Limb (tissue), 2 donors: ENCODE measurements around the gene CDNF.
A peak's percentile ranks its signal among the peaks of the same experiment; 100 is the strongest.
"Not testable (repeated sequence)": the region's sequence is repeated elsewhere in the genome, so short reads cannot be mapped to it uniquely, and the experiment has no call there.

Experiments used
- DNase-seq, 2 donors: peaks; one replicate each; pipeline ENCODE4 v3.0.0-alpha.2; 2016; ENCODE audit errors: extremely low spot score in 2 of 2

Gene CDNF

DNA sequence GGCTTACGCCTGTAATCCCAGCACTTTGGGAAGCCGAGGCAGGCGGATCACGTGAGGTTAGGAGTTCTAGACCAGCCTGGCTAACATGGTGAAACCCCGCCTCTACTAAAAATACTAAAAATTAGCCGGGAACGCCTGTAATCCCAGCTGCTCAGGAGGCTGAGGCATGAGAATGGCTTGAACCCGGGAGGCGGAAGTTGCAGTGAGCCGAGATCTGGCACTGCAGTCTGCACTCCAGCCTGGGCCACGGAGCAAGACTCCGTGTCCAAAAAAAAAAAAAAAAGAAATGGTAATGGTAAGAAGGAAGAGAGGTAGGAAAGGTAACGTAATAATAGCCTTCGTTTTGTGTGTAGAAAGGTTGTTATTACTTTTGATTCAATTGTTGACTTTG lies 1.5 kb upstream of the CDNF start:
- DNase-seq = no peak

DNA sequence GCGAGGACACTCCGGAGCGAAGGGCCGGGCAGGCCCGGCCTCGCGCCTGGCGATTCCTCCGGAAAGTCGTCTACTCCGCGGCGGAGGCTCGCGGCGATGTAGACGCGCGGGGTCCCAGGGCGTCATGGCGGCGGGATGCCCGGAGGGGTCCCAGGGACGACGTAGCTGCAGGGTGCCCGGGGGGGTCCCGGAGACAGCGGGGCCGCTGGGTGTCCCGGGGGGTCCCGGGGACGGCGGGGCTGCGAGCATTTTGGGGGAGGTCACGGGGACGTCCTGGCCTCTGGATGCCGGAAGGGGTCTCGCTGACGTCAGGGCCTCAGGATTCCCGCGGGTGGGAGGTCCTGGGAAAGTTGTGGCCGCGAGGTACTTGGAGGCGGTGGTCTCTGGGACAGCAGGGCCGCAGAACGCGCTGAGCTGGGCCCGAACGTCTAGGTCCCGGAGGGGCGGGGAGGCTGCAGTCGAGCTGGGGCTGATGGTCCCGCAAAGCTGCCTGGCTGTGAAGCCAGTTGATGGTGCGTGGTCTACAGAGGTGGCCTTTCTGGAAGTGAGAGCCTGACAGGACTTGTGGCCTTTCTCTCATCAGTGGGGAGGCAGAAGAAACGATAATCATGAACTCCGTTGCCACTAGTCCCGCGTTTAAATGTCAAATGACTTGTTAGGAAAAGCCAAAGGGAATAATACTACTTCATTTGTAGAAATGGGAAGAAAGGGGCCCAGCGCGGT lies 906 bp upstream of the CDNF start:
- DNase-seq = peak; percentile 25 to 82

DNA sequence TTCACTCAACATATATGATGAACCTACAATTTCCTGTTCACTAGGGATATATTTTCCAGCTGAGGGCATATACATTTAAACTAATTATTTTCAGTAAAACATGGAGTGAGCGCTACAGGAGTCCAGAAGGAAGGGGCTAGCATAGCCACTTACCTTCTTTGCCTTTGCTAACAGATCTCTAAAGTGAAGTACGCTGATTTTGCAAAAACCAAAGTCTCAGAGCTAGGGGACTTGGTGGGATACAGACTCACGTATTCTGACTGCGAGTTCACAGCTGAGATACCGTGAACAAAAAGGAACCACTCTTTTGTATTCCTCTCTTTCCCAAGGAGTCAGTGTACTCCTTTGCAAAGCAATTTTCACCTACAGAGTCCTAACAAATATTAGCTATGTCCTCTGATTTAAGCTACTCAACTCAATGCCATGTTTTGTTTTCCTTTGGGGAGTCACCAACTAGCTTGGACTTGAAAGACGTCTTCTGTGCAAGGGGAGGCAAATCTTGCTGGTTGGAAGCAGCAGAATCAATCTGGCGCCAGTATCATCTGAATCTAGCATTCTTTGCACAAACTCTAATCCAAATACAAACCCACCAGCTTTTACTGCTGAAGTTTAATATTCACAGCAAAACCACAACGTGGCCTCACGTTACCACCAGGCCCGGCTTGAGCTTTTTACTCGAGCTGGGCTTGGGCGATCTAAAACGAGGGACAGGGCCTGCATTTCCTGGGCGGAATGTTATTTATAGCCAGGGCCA lies 657 bp downstream of the CDNF start:
- peak in 1 of 2 donors; percentile 14 for DNase-seq

DNA sequence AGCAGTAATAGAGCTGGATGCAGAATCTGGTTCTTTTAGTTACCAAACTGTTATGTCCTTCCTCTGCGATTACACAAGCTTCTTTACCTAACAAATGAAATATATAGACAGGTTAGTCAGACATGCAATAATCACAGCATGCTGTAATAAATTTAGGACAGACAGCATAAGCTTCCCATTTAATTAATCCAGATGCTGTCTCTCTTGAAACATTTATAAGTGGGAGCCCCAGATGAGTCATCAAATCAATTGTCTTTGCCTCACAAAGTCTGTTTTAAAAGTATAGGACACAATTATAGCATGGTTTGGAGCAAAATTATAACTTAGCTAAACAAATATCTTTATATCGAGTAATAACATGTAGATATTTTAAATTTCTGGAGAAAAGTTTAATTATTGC lies 1.6 kb downstream of the CDNF start:
- no peak for DNase-seq

DNA sequence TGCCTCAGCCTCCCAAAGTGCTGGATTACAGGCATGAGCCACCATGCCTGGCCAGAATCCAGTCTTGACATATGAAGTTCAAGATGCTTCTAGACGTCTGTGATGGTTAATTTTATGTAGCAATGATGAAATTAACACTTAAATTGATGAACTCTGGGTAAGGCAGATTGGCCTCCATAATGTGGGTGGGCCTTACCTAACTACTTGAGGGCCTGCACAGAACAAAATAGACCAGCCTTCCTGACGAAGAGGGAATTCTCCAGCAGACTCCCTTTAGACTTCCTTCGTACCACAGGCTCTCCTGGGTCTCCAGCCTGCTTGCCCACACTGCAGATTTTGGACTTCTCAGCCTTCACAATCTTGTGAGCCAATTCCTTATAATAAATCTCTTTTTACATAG lies 4.7 kb downstream of the CDNF start:
- DNase-seq = no peak

DNA sequence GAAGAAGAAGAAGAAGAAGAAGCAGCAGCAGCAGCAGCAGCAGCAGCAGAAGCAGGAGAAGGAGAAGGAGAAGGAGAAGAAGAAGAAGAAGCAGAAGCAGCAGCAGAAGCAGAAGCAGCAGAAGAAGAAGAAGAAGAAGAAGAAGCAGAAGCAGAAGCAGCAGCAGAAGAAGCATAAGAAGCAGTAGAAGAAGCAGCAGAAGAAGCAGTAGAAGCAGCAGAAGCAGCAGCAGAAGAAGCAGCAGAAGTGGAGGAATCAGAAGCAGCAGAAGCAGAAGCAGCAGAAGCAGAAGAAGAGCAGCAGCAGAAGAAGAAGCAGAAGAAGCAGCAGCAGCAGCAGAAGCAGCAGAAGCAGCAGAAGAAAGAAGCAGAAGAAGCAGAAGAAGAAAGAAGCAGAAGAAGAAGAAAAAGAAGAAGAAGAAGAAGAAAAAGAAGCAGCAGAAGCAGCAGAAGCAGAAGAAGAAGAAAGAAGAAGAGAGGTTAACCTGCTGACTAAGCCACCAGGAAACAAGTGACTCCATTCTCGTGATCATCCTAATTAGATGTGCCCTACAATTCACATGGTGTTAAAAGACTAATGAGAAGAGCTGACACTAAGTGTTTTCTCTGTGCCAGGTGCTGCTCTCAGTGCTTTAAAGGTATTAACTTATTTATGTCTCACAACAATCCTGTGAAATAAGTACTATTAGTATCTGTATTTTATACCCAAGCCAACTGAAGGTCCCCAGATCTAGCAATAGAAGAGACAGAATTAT lies 11.6 kb downstream of the CDNF start:
- no peak for DNase-seq

DNA sequence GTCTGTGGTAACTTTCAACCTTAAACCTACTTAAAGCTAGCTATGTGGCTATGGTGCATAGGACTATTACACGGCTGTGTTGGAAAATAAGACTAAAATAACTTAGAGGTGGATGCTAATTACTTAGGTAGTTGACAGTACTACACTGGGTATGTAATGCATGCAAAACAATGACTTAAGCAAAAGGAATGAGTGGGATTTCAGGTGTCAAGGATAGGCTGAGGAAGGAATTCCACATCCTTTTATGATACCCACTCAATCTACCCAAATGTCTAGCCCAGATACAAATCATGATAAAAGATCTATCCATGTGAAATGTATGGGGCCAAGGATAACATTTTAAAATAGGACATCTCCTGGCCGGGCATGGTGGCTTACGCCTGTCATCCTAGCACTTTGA lies 13.9 kb downstream of the CDNF start:
- DNase-seq = no peak

DNA sequence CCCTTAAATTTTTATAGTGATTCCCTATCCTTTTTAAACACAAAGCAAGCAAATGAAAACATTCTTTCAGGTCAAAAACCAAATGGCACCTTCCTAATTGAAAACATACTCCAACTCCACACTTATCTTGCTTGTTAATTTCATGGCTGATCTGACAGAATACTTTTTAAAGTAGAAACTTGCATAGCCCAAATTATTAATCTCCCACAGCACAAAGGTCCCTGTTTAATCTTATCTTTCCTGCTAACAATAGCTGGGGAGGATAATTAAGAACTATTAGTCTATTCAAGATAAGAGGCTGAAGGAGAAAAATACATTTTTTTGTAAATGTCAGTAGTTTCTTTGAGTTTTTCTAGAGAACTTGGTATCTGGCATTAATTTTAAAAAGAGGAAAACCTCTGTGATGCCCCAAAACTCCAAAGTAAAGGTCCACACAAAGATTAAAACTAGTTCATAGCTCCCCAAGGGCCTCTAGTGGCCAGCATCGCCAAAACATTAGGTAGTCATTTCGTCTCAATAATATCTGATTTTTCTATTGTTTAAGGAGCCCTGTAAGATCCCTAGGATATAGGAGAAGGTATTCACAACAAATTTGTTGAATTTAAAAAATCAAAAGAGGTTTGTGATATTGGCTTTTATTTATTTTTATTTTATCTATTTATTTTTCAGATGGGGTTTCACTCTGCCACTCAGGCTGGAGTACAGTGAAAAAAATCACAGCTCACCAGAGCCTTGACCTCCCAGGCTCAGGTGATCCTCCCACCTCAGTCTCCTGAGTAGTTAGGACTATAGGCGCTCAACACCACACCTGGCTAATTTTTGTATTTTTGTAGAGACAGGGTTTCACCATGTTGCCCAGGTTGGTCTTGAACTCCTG lies 14.7 kb downstream of the CDNF start:
- DNase-seq = peak; percentile 32

DNA sequence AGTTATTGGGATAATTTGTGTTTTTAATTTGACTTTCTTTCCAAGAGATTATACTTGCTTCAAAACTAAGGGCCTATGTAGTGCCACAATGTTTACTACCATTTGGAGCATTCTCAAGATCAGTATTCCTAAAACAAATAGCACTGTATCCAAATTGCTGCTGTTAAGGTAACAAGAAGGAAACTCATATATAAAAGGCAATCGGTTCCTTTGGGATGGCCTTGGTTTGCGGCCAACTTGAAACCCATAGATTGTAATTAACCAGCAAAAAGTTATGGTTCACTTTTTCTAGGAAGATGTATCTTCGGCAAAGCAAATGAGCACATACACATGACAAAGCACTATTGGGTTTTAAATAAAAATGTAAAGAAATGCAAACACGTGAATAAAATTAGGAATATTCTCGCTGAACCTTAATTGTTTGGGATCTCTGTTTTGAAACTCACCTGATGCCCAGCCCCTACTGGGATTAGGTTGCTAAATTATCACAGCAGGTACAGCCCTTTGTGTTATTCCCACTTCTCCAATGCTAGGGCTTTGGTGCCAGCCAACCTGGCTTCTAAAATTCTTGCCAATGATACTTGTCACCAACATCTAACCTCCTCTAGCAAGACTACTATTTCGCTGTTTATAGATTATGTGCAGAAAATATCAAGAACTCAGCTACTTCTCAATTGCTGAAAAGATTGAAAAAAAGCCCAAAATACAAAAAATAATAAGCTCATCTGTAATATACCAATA lies 16.0 kb downstream of the CDNF start:
- DNase-seq = no peak

DNA sequence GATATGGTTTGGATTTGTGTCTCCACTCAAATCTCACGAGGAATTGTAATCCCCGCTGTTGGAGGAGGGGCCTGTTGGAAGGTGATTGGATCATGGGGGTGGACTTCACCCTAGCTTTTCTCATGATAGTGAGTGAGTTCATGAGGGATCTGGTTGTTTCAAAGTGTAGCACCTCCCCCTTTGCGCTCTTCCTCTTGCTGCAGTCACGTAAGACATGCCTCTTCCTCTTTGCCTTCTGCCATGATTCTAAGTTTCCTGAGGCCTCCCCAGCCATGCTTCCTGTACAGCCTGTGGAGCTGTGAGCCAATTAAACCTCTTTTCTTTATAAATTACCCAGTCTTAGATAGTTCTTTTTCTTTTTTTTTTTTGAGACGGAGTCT lies 17.1 kb downstream of the CDNF start:
- DNase-seq = no peak

DNA sequence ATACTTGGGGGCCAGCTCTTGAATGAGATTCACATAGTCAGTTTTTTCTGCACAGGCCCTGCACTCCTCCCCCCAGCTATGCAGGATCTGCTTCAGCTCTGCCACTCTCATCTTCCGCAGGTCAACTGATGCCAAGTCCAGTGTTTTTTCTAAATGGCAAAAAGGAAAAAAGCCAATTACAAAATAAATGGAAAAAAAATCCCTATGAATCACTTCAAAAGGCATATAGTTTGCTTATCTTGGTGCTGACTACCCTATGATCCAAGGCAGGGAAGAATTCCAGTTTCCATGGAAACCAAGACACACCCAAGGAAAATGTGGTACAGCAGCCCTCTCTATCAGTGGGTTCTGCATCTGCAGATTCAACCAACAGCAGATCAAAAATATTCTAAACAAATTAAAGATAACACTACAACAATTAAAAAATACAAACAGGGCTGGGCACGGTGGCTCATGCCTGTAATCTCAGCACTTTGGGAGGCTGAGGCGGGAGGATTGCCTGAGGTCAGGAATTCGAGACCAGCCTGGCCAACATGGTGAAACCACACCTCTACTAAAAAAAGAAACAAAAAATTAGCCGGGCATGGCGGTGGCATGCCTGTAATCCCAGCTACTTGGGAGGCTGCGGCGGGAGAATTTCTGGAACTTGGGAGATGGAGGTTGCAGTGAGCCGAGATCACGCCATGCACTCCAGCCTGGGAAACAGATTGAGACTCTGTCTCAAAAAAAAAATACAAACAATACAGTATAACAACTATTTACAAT lies 17.6 kb downstream of the CDNF start:
- no peak for DNase-seq

DNA sequence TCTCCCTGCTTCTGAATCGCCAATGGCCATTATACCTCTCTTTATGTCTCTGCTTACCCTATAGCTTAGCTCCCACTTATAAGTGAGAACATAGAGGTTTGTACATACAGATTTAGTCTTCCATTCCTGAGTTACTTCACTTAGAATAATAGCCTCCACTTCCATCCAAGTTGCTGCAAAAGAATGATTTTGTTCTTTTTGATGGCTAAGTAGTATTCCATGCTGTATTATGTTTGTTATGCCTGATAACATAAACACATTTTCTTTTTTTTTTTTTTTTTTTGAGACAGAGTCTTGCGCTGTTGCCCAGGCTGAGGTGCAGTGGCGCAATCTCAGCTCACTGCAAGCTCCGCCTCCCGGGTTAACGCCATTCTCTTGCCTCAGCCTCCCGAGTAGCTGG lies 21.1 kb downstream of the CDNF start:
- not testable (repeated sequence) for DNase-seq

DNA sequence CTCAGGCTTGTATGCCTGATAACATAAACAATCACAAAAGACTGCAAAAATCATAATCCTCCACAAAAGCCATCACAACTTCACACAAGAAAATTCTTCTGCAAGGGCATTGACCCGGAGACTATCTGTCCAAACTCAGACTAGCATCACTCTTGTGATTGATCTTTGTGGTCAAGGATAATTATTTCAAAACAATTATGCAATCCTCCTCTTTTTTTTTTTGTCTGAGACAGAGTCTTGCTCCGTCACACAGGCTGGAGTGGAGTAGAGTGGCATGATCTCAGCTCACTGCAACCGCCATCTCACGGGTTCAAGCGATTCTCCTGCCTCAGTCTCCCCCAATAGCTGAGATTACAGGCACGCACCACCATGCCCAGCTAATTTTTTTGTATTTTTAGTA lies 22.2 kb downstream of the CDNF start:
- DNase-seq = no peak

DNA sequence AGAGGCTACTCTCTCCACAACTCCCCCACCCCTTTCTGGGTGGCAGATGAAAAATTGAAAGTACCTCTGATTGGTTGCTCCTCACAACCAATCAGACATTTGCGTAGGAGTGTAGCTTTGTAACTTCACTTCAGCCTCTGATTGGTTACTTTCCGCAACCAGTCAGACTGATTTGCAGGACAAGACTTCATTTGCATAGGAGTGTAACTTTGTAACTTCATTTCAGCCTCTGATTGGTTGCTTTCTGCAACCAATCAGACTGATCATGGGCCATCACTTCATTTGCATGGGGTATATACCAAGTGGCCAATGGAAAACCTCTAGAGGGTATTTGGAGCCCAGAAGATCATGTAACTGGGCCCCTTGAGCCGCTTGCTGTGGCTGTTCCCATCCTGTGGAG lies 25.6 kb downstream of the CDNF start:
- no peak for DNase-seq

DNA sequence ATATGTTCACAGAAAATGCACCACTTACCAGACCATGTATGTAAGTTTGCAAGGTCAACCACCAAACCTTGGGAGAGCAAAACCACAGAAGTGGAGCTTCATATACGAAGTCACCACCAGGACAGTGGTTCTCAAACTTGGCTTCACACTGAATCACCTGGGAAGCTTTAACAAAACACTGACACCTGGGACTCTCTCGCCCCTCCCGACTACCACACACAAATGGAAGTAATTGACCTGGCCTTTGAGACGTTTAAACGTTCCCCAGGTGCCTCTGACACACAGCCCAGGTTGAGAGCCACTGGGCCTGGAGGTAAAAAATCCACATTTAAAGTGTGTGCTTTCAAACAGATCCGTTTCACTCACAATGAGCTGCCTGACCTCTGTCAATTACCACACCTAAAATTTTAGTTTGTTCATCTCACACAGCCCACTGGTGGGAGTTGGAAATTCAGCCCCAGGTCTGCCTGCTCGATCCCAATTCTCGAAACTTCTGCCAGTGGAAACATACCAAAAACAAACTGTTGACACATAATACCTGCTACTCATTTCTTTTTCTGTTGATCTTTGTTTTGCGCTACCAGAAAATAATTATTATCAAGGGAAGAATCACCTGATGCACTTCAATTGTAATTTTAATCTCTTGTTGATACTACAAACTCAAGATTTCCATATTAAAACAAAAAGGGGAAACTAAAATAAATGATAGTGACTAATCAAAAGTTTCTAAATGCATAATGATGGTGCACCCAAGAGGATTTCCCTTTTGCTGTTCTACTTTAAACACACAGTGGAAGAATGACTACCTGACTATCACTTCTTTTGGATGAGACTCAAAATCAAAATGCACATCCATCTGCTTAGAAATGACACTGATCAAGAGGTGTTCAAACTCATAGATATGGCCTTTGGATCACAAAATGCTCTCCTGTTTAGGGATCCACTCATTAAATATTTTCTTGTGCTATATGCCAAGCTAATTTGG lies 26.6 kb downstream of the CDNF start:
- DNase-seq = no peak

DNA sequence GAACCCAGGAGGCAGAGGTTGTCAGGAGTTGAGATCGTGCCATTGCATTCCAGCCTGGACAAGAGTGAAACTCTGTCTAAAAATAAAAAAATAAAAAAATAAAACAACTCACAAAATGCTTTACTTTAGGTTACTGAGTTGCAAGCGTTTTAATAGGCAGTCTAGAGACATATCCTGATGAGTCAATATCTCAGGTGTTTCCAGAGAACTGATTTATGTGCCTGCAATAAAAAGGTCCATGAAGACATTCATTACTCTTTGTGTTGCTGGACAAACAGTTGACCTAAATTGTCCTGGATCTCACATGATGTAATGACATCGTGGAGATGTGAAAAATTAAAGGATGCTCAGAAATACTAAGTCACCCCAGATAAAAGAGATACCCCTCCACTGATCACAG lies 31.5 kb downstream of the CDNF start:
- no peak for DNase-seq

DNA sequence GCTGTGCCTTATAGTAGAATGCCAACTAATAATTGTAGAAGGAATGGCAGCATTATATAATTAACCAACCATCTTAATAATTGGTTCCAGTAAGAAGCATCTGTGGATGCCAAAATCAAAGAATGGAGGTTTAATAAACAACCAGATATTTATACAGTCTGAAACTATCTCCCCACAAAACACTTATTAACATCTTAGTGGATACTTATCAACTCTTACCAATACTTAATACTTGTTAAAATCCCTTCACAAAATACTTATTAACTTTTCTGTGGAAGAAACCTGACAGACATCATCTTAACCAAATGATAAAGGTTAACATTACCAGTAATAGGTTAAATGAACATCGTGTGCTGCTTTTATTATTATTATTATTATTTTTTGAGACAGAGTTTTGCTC lies 34.0 kb downstream of the CDNF start:
- DNase-seq = no peak

DNA sequence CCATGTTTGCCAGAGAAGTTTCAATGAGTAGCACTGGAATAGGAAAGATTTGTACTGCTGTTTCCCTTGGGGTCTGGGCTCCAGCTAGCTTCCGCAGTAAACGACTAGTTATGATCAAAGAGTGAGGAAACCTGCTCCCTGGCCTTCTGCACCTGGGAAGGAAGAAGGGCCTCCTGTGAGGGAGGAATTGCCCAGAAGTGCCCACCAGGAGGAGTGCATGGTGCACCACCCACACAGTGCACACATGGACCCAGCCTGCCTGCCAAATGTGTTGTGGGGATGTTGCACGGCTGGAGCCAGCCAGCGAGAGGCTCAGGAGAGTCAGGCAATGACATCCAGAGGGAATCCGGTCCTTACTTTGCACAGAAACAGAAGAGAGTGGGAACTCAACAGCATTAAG lies 36.1 kb downstream of the CDNF start:
- DNase-seq = no peak

DNA sequence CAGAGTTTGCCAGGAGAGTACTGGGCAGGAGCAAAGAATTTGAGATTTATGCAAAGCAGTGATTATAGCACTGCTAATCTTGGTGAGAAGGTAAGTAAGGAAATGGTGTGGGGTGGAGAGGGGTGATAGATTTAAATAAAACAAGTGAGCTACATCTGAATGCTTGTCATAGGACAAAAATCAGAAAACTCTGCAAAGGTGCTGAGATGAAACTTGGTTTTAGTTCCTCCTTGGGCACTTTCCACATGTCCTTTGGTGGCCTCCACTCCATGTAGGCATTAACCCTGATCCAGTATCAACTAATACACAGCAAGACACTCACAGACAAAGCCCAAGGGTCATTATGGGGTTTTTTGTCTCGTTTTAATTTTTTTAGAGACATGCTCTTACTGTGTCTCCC lies 37.4 kb downstream of the CDNF start:
- DNase-seq = no peak
